ENCODE measurements around the gene INPP5A.

INPP5A gene

DNA sequence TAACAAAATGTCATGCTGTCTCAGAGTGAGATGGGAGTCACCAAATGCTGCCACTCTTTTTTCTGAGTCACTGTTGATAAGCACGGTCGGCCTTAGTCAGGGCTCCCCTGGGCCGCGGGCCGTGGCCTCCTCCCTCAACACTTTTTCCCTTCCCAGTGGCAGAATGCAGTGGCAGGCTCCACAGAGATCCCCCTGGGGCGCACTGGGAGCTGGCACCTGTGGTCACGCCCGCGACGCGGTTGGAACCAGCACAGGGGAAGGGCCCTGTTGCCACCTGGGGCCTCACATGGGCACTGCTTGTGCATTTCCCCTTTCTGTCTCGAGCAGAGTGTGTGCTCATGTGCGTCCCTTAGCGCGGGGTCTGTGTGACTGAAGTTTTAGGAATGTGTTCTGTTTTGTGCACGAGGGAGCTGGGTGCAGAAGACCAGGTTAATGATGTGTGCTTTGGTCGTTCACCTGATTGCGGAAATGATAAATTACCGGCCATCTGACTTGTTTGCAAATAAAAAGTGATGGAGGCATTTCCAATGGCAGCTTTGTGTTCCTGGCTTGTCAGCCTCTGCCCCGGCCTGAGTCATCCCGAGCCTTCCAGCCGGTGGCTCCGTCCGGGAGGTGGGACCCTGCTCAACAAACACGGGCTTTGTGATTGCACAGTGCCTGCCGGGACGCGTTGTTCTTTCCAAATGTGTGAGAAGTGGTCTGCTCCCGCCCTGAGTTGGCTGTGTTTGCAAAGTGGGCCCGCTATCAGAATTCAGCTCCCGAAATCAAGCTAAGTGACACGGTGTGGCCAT lies 147.7 kb downstream of the INPP5A start:
- in situ Hi-C loops (cut with MboI; ENCODE audit: low sequenced_read_pairs) = no loop called here

DNA sequence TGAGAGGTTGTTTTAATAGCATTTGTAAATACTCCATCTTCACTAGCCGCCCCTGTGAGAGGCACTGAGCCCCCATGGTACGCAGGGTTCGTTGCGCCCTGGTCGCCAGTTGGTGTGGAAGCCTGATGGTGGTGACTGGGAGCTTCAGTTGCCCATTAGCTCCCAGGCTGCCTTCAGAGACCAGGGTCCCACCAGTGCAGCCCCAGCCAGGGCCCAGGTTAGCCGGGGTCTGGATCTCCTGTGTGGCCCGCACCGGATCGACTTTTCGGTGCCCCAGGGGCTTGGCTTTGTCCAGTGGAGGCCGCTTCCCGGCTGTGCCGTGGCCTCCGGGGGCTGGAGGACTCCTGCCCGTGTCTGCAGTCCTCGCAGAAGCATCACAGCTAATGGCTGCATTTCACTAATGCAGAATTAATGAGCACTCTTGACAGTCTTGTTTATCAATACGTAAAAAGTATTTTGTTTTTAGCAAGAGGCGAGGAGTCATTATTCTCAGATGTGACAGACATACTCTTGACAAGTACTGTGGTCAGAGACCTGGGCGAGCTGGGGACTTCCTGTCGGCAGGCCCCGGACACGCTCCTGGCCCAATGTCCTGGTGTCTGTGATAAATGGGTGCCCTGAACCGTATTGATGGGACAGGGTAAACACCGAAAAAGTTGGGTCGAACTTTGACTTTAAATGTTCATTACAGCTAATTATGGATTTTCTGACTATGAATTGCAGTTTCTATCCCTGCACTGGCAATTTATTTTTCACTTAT lies 148.5 kb downstream of the INPP5A start:
- in situ Hi-C loops (cut with MboI; ENCODE audit: low sequenced_read_pairs) = no loop called here

GRCh38 chr10:132687181-132687892 lies 149.8 kb downstream of the INPP5A start:
- in situ Hi-C loops (cut with MboI; ENCODE audit: low sequenced_read_pairs) = no loop called here

GRCh38 chr10:132687893-132688579 lies 150.4 kb downstream of the INPP5A start:
- in situ Hi-C loops (cut with MboI; ENCODE audit: low sequenced_read_pairs) = no loop called here

DNA sequence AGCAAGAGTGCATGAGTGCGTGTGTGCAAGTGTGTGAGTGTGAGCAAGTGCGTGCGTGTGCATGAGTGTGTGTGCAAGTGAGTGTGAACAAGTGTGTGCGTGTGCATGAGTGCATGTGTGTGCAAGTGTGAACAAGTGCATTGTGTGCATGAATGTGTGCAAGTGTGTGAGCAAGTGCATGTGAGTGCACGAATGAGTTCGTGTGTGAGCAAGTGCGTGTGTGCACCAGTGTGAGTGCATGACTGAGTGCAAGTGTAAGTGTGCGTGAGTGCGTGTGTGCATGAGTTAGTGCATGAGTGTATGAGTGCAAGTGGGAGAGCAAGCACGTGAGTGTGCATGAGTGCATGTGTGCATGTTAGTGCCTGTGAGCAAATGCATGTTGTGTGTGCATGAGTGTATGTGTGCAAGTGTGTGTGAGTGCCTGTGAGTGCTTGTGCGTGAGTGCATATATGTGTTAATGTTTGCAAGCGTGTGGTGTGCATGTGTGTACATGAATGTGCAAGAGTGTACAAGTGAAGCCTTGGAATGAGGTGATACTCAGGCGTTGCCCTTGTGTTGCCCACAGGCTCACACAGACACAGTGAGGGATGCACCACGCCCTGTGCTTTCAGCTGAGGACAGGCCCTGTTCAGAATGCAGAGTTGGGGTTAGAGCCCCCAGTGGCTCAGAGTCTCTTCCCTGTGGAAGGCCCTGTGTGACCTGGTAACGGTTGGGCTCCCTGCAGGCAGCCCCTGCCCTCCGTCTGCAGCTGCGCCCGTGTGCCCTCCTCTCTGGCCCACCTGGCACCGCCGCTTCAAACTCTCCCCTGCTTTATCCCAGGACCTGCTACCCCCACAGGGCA lies 151.2 kb downstream of the INPP5A start:
- in situ Hi-C loops (cut with MboI; ENCODE audit: low sequenced_read_pairs) = no loop called here

DNA sequence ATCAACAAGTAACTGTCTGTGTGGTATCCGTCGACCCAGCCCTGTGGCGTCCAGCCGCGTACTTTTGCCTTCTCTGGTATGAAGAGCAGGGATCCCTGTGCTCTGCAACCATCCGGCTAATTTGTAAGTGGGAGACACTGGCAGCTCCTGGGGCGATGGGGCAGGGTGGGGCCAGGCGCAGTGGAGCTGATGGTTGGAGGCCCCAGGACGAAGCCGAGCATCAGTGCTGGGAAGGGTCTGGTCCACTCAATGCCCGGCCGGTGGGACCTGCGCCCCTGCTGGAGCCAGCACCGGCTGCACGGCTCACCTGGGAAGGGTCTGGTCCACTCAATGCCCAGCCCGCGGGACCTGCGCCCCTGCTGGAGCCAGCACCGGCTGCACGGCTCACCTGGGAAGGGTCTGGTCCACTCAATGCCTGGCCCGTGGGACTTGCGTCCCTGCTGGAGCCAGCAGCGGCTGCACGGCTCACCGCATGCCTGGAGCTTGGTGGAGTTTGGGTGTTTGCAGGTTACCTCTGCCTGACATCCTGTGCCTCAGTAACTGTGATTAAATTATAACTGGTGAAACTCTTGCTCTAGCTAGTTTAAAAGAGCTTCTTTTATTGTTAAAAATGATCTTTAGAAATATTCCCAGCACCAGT lies 152.3 kb downstream of the INPP5A start:
- in situ Hi-C loops (cut with MboI; ENCODE audit: low sequenced_read_pairs) = no loop called here

- in situ Hi-C loops (cut with MboI; ENCODE audit: low sequenced_read_pairs) = no loop called here
These were observed 152.8 kb downstream of the INPP5A start for GRCh38 chr10:132690401-132690800.

- in situ Hi-C loops (cut with MboI; ENCODE audit: low sequenced_read_pairs) = no loop called here
These were observed 153.4 kb downstream of the INPP5A start for GRCh38 chr10:132690821-132691610.

GRCh38 chr10:132691711-132692153 lies 154.1 kb downstream of the INPP5A start:
- in situ Hi-C loops (cut with MboI; ENCODE audit: low sequenced_read_pairs) = no loop called here

DNA sequence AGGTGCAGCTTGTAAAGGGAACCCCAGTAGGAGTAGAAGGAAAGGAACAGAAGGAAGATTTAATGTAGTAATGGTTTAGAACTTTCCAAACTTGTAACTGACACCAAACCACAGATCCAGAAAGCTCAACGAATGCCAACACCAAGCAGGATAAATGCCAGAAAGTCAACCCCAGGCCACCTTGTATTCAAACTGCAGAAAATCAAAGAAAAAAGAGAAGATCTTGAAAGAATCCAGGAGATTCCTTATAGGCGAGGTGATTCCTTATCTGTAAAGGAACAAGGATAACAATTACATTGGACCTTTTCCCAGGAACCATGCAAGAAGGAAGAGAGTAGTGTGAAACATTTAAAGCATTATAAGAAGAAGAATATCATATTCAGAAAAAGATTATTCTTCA lies 154.7 kb downstream of the INPP5A start:
- in situ Hi-C loops (cut with MboI; ENCODE audit: low sequenced_read_pairs) = no loop called here

- in situ Hi-C loops (cut with MboI; ENCODE audit: low sequenced_read_pairs) = no loop called here
These were observed 156.1 kb downstream of the INPP5A start for GRCh38 chr10:132693676-132694075.

GRCh38 chr10:132696204-132696603 lies 158.6 kb downstream of the INPP5A start:
- in situ Hi-C loops (cut with MboI; ENCODE audit: low sequenced_read_pairs) = no loop called here

DNA sequence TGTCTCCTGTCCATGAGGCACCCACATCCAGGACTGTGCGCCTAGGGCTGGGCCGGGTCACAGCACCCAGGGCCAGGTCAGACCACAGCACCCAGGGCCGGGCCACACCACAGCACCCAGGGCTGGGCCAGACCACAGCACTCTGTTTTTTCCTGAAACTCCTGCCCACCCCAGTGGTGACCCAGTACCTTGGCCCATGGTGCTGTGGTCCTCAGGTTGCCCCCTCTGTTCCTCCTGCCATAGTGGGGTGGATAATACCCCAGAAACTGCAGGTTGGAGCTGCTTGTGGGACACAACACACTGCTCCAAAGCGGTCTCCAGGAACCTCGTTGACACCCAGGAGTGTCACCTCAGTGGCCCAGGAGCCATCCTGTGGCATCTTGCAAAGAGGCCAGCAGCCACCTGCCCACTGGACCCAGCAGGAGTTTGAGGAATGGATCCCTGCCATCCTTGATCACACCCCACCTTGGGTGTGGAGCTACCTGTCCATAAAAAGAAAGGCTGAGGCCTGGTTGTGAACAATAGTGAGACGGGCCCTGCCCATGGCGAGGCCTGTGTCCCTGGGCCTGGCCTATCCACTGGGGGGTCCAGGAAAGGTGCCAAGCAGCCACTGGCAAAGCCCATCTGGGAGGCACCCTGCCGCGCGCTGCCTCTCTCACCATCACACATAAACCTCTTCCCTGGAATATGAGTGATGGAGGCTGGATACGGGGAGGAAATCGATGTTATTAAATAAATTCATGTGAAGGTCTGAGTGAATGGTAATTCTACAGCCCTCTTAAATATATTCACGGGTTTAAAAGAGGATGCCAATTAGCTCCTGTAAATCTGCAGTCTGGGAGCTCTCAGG lies 159.4 kb downstream of the INPP5A start:
- in situ Hi-C loops (cut with MboI; ENCODE audit: low sequenced_read_pairs) = no loop called here

DNA sequence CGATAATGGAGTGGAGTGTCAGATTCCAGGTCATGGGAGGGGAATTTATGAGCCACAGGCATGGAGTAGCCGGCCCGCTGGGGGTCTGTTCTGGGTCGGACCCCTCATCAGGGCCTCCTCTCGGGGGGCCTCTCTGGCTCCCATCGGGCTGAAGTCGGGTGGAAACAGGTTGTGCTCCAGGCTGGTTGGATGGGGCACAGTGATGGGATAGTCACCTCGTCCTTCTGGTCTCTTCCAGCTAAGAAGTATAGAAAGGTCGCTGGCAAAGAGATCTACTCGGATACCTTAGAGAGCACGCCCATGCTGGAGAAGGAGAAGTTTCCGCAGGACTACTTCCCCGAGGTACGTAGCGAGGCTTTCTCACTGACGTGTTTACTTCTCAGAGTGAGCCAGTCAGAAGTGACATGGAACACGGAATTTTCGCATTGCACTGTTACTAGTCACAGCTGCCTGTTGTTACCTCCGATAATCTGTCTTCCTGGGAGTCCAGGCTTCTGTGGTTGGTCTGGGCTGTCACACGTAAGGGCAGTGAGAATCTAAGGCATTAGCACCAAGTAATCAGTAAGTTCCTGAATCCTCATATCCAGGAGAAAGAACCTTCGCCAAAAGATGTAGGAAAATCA lies 160.1 kb downstream of the INPP5A start:
- in situ Hi-C loops (cut with MboI; ENCODE audit: low sequenced_read_pairs) = no loop called here

DNA sequence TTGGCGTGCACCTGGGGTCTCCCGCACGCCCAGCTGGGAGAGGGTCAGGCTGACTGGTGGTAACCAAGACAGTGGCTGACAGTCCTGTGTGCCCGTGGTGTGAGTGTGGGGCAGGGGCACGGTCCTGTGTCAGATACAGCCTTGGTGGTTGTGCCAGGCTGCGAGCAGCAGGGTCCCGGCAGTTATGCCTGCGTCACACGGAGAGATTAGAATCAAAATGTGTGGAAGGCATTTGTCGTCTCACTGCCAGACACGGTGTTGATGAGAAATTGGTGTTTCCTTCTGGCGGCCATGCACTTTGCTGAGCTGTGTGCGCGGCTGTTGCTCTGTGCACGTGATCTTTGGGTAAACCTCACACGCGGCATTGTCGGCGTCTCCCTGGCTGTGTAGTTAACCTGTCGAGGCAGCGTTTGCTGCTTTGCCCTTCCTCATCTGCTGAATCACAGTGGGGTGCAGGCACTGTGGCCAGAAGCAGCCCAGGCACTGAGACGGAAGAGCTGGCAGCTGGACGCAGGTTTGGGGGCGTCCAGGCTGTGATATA lies 160.7 kb downstream of the INPP5A start:
- in situ Hi-C loops (cut with MboI; ENCODE audit: low sequenced_read_pairs) = no loop called here

DNA sequence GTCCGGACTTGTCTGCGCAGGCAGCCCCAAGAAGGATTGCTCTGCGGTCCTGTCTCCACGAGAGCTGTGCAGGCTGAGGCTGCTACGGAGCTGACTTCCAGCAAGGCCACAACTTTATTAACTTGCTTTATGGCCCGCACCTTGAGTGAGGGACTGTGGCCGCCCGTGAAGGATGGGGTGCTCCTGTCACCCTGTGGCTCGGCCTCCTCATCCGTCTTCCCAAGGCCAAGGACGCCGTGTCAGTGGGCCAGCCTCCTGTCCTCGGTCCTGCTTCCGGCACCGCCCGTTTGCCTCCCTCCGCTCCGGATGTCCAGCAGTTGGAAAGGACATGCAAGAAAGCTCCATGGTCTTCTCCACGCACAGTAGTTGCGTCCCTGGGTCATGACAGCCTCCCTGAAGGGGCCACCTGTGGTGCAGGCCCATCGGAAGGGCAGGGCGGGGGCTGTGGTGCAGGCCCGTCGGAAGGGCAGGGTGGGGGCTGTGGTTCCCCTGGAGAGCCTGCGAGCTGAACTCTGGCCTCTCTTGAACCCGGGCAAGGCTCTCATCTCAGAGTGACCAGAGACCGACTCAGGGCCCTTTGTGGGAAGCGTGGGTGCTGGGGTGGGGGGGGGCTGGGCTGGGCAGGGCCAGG lies 161.3 kb downstream of the INPP5A start:
- in situ Hi-C loops (cut with MboI; ENCODE audit: low sequenced_read_pairs) = no loop called here

All from HL-60/S4 treated with phorbol 12-myristate 13-acetate at 8.2 ng/mL for 4 days and 3 days (cell line).